Measurements from ENCODE around the gene ST6GALNAC1. TPM values are rescaled to one million over a fixed set of nuclear protein-coding genes. Genes with fewer than 3 reads are reported as not detected.
"Not testable (repeated sequence)": the region's sequence is repeated elsewhere in the genome, so short reads cannot be mapped to it uniquely, and the experiment has no call there.

Gene ST6GALNAC1
- total and polyA plus RNA-seq, 2 of the 4 experiments (the other 2 are of a cell fraction): not detected

DNA sequence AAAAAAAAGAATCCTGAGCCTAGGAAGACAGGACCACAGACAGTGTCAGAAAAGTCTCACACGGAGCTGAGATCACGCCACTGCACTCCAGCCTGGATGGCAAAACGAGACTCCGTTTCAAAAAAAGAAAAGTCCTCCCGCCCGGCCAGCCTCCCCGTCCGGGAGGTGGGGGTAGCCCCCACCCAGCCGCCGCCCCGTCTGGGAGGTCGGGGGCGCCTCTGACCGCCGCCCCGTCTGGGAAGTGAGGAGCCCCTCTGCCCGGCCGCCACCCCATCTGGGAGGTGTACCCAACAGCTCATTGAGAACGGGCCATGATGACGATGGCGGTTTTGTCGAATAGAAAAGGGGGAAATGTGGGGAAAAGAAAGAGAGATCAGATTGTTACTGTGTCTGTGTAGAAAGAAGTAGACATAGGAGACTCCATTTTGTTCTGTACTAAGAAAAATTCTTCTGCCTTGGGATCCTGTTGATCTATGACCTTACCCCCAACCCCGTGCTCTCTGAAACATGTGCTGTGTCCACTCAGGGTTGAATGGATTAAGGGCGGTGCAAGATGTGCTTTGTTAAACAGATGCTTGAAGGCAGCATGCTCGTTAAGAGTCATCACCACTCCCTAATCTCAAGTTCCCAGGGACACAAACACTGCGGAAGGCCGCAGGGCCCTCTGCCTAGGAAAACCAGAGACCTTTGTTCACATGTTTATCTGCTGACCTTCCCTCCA, 6.9 kb downstream of the ST6GALNAC1 start:
- BruUV-seq (replicated peaks); H2BK15ac ChIP-seq (ENCODE audit: low read depth, low read length); H2AK5ac ChIP-seq (ENCODE audit: low read depth, low read length); H3K9me1 ChIP-seq (ENCODE audit: insufficient read depth, low read length); H2BK20ac ChIP-seq (ENCODE audit: low read depth, low read length); H4K8ac ChIP-seq (ENCODE audit: low read depth in 2 of 2, low read length in 2 of 2); H3K79me1 ChIP-seq (ENCODE audit: low read depth in 1 of 2, low read length in 2 of 2); H3K18ac ChIP-seq (ENCODE audit: low read depth, low read length); H3K56ac ChIP-seq (ENCODE audit: extremely low read depth, insufficient read depth, low read length); dilution Hi-C loops (cut with HindIII; ENCODE audit: low sequenced_read_pairs, unreplicated experiment); H2AFZ ChIP-seq (replicated peaks; ENCODE audit: low read length, poor library complexity); H3K23ac ChIP-seq (ENCODE audit: low read depth, low read length); H3K4me3 ChIP-seq (ENCODE audit: insufficient read depth, low read depth, low read length); H2BK5ac ChIP-seq (ENCODE audit: low read depth, low read length, poor library complexity, severe bottlenecking); H3K27ac ChIP-seq (ENCODE audit: insufficient read depth, low read length); in situ Hi-C loops (cut with MboI; ENCODE audit: low sequenced_read_pairs); ATAC-seq (ENCODE audit: low read depth); DNase-seq; H2BK120ac ChIP-seq (ENCODE audit: low read depth, low read length); H4K91ac ChIP-seq (ENCODE audit: insufficient read depth, low read depth, low read length); POLR2A ChIA-PET (ENCODE audit: unreplicated experiment); H3K14ac ChIP-seq (replicated peaks; ENCODE audit: low read depth, low read length); H3K4me1 ChIP-seq (ENCODE audit: control insufficient read depth, insufficient read depth, low read length); H4K20me1 ChIP-seq (ENCODE audit: insufficient read depth, low read length); H3K9me3 ChIP-seq (ENCODE audit: control insufficient read depth, insufficient read depth, low read length); CTCF ChIA-PET; H3K4ac ChIP-seq (ENCODE audit: low read depth, low read length); H3K9ac ChIP-seq (ENCODE audit: low read depth, low read length); H3K4me2 ChIP-seq (ENCODE audit: low read depth, low read length); intact Hi-C loops (cut with micrococcal nuclease); H3K27me3 ChIP-seq (ENCODE audit: control insufficient read depth, insufficient read depth, low read length); H3K36me3 ChIP-seq (ENCODE audit: control insufficient read depth, insufficient read depth, low read length); H4K5ac ChIP-seq (ENCODE audit: low read depth, low read length); H2AK9ac ChIP-seq (replicated peaks; ENCODE audit: low read depth, low read length, poor library complexity): not testable (repeated sequence)
- 76% methylated on average over 3 of the region's 27 CpGs; no CpG with 5 or more reads in 1 of the 2 experiments for WGBS, 2 experiments (ENCODE audit: extremely low coverage in 2 of 2, insufficient read length in 1 of 2)
